Adipose tissue (tissue), 3 donors: ENCODE results near the gene ADAP1. TPM values are rescaled to one million over a fixed set of nuclear protein-coding genes. Genes with fewer than 3 reads are reported as not detected.
"Not testable (repeated sequence)": the region's sequence is repeated elsewhere in the genome, so short reads cannot be mapped to it uniquely, and the experiment has no call there.

Source experiments
- H3K27ac ChIP-seq: one replicate; pipeline ENCODE4 v1.5.1; 2013; ENCODE audit warnings: low read depth, low read length
- WGBS, 3 donors: extraction: QIAGEN DNeasy Blood & Tissue Kit; methylation state at CpG; one replicate each; pipeline ENCODE4 v1.1.7; 2013; 5-methylcytosine and 5-hydroxymethylcytosine counted together
- polyA plus RNA-seq, 3 donors: library from polyadenylated mRNA; stranded (reverse); fragments of 200-250 nt; gene quantifications; one replicate each; pipeline ENCODE4 v1.2.3, GENCODE V29; 2013
- donor health status: healthy with polysubstance abuse.
- donor health status: Bipolar disorder and iron deficiency.
- donor health status: healthy.

Gene ADAP1
- polyA plus RNA-seq, 3 donors: 8.7 to 11.7 (median 9.8) TPM

GRCh38 chr7:964401-965231 is 10.1 kb upstream of the ADAP1 start:
- 15 to 45% (median 22%) methylated on average over 27 of the region's 27 CpGs for WGBS, 3 donors
- H3K27ac ChIP-seq: no peak overlapping the region

GRCh38 chr7:963236-964078 is 9.0 kb upstream of the ADAP1 start:
- H3K27ac ChIP-seq: no peak overlapping the region
- WGBS, 3 donors: 19 to 30% (median 29%) methylated on average over 31 to 37 of the region's 37 CpGs

GRCh38 chr7:962401-963081 is 8.1 kb upstream of the ADAP1 start:
- WGBS, 3 donors: 81 to 92% (median 86%) methylated on average over 15 to 17 of the region's 17 CpGs
- no peak overlapping the region for H3K27ac ChIP-seq

- H3K27ac ChIP-seq: no peak overlapping the region
- 87 to 88% (median 88%) methylated on average over 31 to 37 of the region's 37 CpGs for WGBS, 3 donors
Measured at GRCh38 chr7:961546-962400, 7.3 kb upstream of the ADAP1 start.

GRCh38 chr7:960972-961371 is 6.5 kb upstream of the ADAP1 start:
- not testable (repeated sequence) for H3K27ac ChIP-seq
- WGBS, 3 donors: 42 to 68% (median 50%) methylated on average over 13 of the region's 13 CpGs

- no peak overlapping the region for H3K27ac ChIP-seq
- 64 to 79% (median 72%) methylated on average over 31 of the region's 31 CpGs for WGBS, 3 donors
Measured at GRCh38 chr7:960269-960871, 5.9 kb upstream of the ADAP1 start.

- WGBS, 3 donors: 91 to 94% (median 92%) methylated on average over 10 of the region's 10 CpGs
Measured at GRCh38 chr7:959740-960139, 5.3 kb upstream of the ADAP1 start.

GRCh38 chr7:959271-959670 is 4.8 kb upstream of the ADAP1 start:
- WGBS, 3 donors: 74 to 81% (median 81%) methylated on average over 20 of the region's 20 CpGs
- no peak overlapping the region for H3K27ac ChIP-seq

More at GRCh38 chr7:959740-960139, 5.3 kb upstream of the ADAP1 start:
- H3K27ac ChIP-seq: not testable (repeated sequence)

- 78 to 82% (median 81%) methylated on average over 34 to 36 of the region's 36 CpGs for WGBS, 3 donors
- no peak overlapping the region for H3K27ac ChIP-seq
Measured at GRCh38 chr7:958221-959200, 4.0 kb upstream of the ADAP1 start.

- H3K27ac ChIP-seq: no peak overlapping the region
- WGBS, 3 donors: 62 to 84% (median 66%) methylated on average over 30 to 32 of the region's 32 CpGs
Measured at GRCh38 chr7:957418-958220, 3.1 kb upstream of the ADAP1 start.

GRCh38 chr7:956031-956430 is 1.6 kb upstream of the ADAP1 start:
- no peak overlapping the region for H3K27ac ChIP-seq
- WGBS, 3 donors: 87 to 90% (median 89%) methylated on average over 10 of the region's 10 CpGs

GRCh38 chr7:953547-954327 is 743 bp downstream of the ADAP1 start:
- WGBS, 3 donors: 4 to 9% (median 5%) methylated on average over 34 to 78 of the region's 78 CpGs
- H3K27ac ChIP-seq: no peak overlapping the region

- 68 to 86% (median 70%) methylated on average over 17 to 20 of the region's 20 CpGs for WGBS, 3 donors
- H3K27ac ChIP-seq: no peak overlapping the region
Measured at GRCh38 chr7:952548-953441, 1.7 kb downstream of the ADAP1 start.

GRCh38 chr7:951881-952547 is 2.5 kb downstream of the ADAP1 start:
- H3K27ac ChIP-seq: no peak overlapping the region
- WGBS, 3 donors: 87 to 97% (median 89%) methylated on average over 21 of the region's 21 CpGs
